K562 (cell line): ENCODE measurements around the gene OPCML. TPM values are rescaled to one million over a fixed set of nuclear protein-coding genes. Genes with fewer than 3 reads are reported as not detected.

Experiments
- ATAC-seq: fragments of 200-7000 bp; cut with Tn5 transposase; 3 replicates; pipeline ENCODE4 v1.9.1; 2020; ENCODE audit warnings: moderate library complexity
- BruUV-seq: library from RNA; stranded (reverse); fragments of 400-500 nt; replicated peaks from 2 replicates; lab custom pipeline; 2021; lab: Mats Ljungman, UMichigan
- CTCF ChIA-PET: fragments of 300-600 bp; formaldehyde crosslinking; extraction: SDS; loops from one replicate; lab custom pipeline; 2021; ENCODE audit warnings: low intra/inter-chr PET ratio; lab: Yijun Ruan, JAX
- POLR2A ChIA-PET: fragments of 300-600, 350-650 bp; sonication (Branson Sonifier 250); formaldehyde crosslinking; extraction: SDS; loops from one replicate; lab custom pipeline; 2021; ENCODE audit warnings: antibody characterized with exemption, inconsistent platforms; lab: Yijun Ruan, JAX
- DNase-seq, 4 experiments: peaks; one replicate each; pipeline versions ENCODE4 v3.0.0 to v3.0.0-alpha.2; 2011 to 2018; ENCODE audit warnings: low spot score in 3 of 4, mixed read lengths in 3 of 4; ENCODE audit errors: extremely low read depth in 1 of 4
- FAIRE-seq: peaks from 2 replicates; lab custom pipeline; 2011; peaks lifted over from hg19 to GRCh38; lab: Jason Lieb, UNC
- H2AFZ ChIP-seq: 2 replicates; pipeline ENCODE4 v1.6.0; 2011; ENCODE audit warnings: low read depth, low read length, control low read depth, inconsistent platforms
- H3K27ac ChIP-seq: fragments of 200-600 bp; 3 replicates; pipeline ENCODE4 v1.8.0; 2011; ENCODE audit warnings: low read depth, mild to moderate bottlenecking, control low read depth, inconsistent platforms, low read length, moderate library complexity, mixed read lengths; ENCODE audit errors: extremely low read depth
- H3K27me3 ChIP-seq, 2 experiments: fragments of 300-600 bp in 1 of 2; 2 replicates in 1 of 2; 3 replicates in 1 of 2; pipeline versions ENCODE4 v1.6.0 to v1.8.0; 2011; ENCODE audit warnings: inconsistent platforms in 2 of 2, low read length in 2 of 2, mild to moderate bottlenecking in 1 of 2, mixed read lengths in 1 of 2, moderate library complexity in 1 of 2; ENCODE audit not compliant: control insufficient read depth in 2 of 2, insufficient read depth in 2 of 2
- H3K36me3 ChIP-seq: fragments of 300-600 bp; 3 replicates; pipeline ENCODE4 v1.8.0; 2011; ENCODE audit warnings: mild to moderate bottlenecking, low read length, inconsistent platforms; ENCODE audit not compliant: control insufficient read depth, insufficient read depth
- H3K4me1 ChIP-seq, 2 experiments: fragments of 200-600 bp in 1 of 2; replicated peaks in 1 of 2; 2 replicates in 1 of 2; 3 replicates in 1 of 2; pipeline versions ENCODE4 v1.5.1 to v1.8.0; 2011; ENCODE audit warnings: inconsistent platforms in 2 of 2, low read length in 2 of 2, mild to moderate bottlenecking in 1 of 2, mixed read lengths in 1 of 2, moderate library complexity in 1 of 2; ENCODE audit not compliant: control insufficient read depth in 2 of 2, insufficient read depth in 2 of 2
- H3K4me2 ChIP-seq: 2 replicates; pipeline ENCODE4 v1.6.1; 2011; ENCODE audit warnings: low read length, control low read depth, inconsistent platforms, mixed read lengths; ENCODE audit not compliant: insufficient read depth
- H3K4me3 ChIP-seq: fragments of 200-600 bp; sonication (generic), shearing (Covaris generic); 2 replicates; pipeline ENCODE4 v1.5.1; 2016; ENCODE audit warnings: control low read depth, inconsistent platforms
- H3K79me2 ChIP-seq: fragments of 200-600 bp; 3 replicates; pipeline ENCODE4 v1.8.0; 2011; ENCODE audit warnings: low read length, inconsistent platforms; ENCODE audit not compliant: control insufficient read depth, insufficient read depth
- H3K9ac ChIP-seq, 2 experiments: 2 replicates each; pipeline versions ENCODE4 v1.6.0 to v1.6.1; 2011; ENCODE audit warnings: low read depth in 2 of 2, low read length in 2 of 2, control low read depth in 1 of 2, inconsistent platforms in 1 of 2, mild to moderate bottlenecking in 1 of 2, mixed read lengths in 1 of 2; ENCODE audit not compliant: insufficient read depth in 1 of 2
- H3K9me1 ChIP-seq: one replicate; pipeline ENCODE4 v1.6.0; 2011; ENCODE audit warnings: inconsistent platforms, mild to moderate bottlenecking, low read length, moderate library complexity; ENCODE audit not compliant: control insufficient read depth, insufficient read depth
- H3K9me3 ChIP-seq: replicated peaks from 2 replicates; pipeline ENCODE4 v1.5.1; 2011; ENCODE audit warnings: low read depth, low read length, inconsistent platforms; ENCODE audit not compliant: control insufficient read depth, insufficient read depth
- H4K20me1 ChIP-seq: replicated peaks from 2 replicates; pipeline ENCODE4 v1.6.1; 2011; ENCODE audit warnings: low read length, inconsistent platforms, mixed read lengths; ENCODE audit not compliant: control insufficient read depth, insufficient read depth
- CEBPB ChIP-seq: fragments of 450-650 bp; IDR thresholded peaks from 2 replicates; pipeline ENCODE4 v1.6.1; 2016; ENCODE audit warnings: missing genetic modification characterization, missing compliant biosample characterization
- CEBPG ChIP-seq, 3 experiments: fragments of 200-800 bp in 1 of 3; sonication (Bioruptor generic) in 1 of 3; sonication (generic) in 1 of 3; formaldehyde crosslinking in 1 of 3; IDR thresholded peaks in 2 of 3; conservative IDR thresholded peaks in 1 of 3; 2 replicates each; pipeline versions ENCODE4 v1.6.1 to v1.8.0; 2016 to 2022; ENCODE audit warnings: missing compliant biosample characterization in 2 of 3, missing genetic modification characterization in 2 of 3, mild to moderate bottlenecking in 1 of 3, missing genetic modification reagents in 1 of 3
- GATAD2B ChIP-seq: fragments of 450-650 bp; IDR thresholded peaks from 2 replicates; pipeline ENCODE4 v1.6.1; 2017; ENCODE audit warnings: mild to moderate bottlenecking, borderline replicate concordance
- MCM7 ChIP-seq, 2 experiments: fragments of 450-650 bp; IDR thresholded peaks; 2 replicates each; pipeline ENCODE4 v1.6.1; 2016 to 2018
- RFX1 ChIP-seq: fragments of 450-650 bp; IDR thresholded peaks from 2 replicates; pipeline ENCODE4 v1.6.1; 2016; ENCODE audit warnings: mild to moderate bottlenecking, moderate library complexity
- TSHZ1 ChIP-seq: fragments of 250-450 bp; sonication (Bioruptor Pico); IDR thresholded peaks from 2 replicates; pipeline ENCODE4 v1.4.0; 2020; ENCODE audit warnings: mild to moderate bottlenecking, moderate library complexity
- ZBTB1 ChIP-seq: sonication (generic); formaldehyde crosslinking; IDR thresholded peaks from 2 replicates; pipeline ENCODE4 v1.8.1; 2023; ENCODE audit warnings: missing genetic modification reagents, low read depth, mild to moderate bottlenecking, borderline replicate concordance
- ZNF324 ChIP-seq: fragments of 250-450 bp; sonication (Bioruptor Pico); IDR thresholded peaks from 2 replicates; pipeline ENCODE4 v1.4.0; 2020; ENCODE audit warnings: mild to moderate bottlenecking
- WGBS: fragments of 100-300 bp; shearing (Covaris generic); methylation state at CpG from one replicate; pipeline ENCODE4 v1.1.6; 2016; ENCODE audit warnings: low coverage, mixed read lengths; ENCODE audit not compliant: insufficient coverage; ENCODE audit errors: missing lambda C conversion rate; 5-methylcytosine and 5-hydroxymethylcytosine counted together
- in situ Hi-C: fragments of 300-500 bp; cut with MboI; formaldehyde crosslinking; loops from 4 replicates; pipeline ENCODE4 v1.15.0; 2018; ENCODE audit warnings: inconsistent platforms, mixed read lengths
- intact Hi-C: fragments of 100-400 bp; cut with micrococcal nuclease; formaldehyde crosslinking; loops from 2 replicates; pipeline ENCODE4 v1.14.2; 2022
- polyA plus RNA-seq, 8 experiments: library from polyadenylated mRNA; depleted of rRNA in 4 of 8; stranded (reverse) in 5 of 8; unstranded in 3 of 8; fragments of >200 nt; fragmentation: Nextera tagmentation in 2 of 8; fragmentation: Illumina TruSeq in 1 of 8; extraction: Ambion mirVana in 2 of 8; extraction: Trizol in 1 of 8; gene quantifications; 2 replicates each; pipeline versions ENCODE4 v1.2.1 to v1.2.3, GENCODE V29; 2011 to 2014; ENCODE audit warnings: inconsistent platforms in 1 of 8, missing spikeins in 1 of 8
- total RNA-seq, 7 experiments: library from RNA; depleted of rRNA in 6 of 7; stranded (reverse); fragments of >200 nt in 6 of 7; fragmentation: Illumina TruSeq in 2 of 7; extraction: Trizol in 2 of 7; gene quantifications; 2 replicates each; pipeline versions ENCODE4 v1.2.1 to v1.2.3, GENCODE V29; 2011 to 2021; ENCODE audit warnings: low replicate concordance in 1 of 7
- TF ChIP-seq, protein P1 (sequence below): fragments of 250-450 bp; sonication (Bioruptor Pico); IDR thresholded peaks from 2 replicates; pipeline ENCODE4 v1.4.0; 2020; ENCODE audit warnings: borderline replicate concordance

The OPCML gene
- total and polyA plus RNA-seq, 9 of the 15 experiments (the other 6 are each of a cell fraction or from before 2014, with no cell fraction given), result not detected

DNA sequence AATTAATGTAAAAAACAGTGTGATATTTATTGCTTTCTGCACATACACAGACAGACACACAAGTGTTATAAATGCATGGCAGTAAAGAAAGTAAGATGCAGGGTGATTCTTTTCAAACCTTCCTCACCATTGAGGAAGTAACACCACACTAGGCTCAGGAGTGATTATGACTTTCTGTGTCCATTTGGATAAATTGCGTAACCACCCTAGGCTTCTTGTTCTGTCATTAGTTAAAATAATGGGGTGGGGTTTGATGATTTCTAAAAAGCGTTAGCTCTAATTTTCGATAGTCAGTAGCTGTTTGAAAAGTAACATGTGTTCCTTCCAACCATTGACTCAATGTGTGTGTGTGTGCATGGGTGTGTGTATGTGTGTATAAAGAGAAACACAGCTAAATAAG lies 1081.7 kb downstream of the OPCML start:
- POLR2A ChIA-PET, result no interaction called here
- Histone ChIP-seq H3K4me3 (no peak overlapping the region), H3K36me3 (no peaks in the 10 kb centered on the region), H3K27me3 (no peaks in the 10 kb centered on the region)
- CTCF ChIA-PET, result no interaction called here
- no peak for TF ChIP-seq GATAD2B
- 0 out of 2 replicates have a peak, but pooled peaks have one; percentile 11 for TF ChIP-seq CEBPB (tag)
- no peak for TF ChIP-seq CEBPG (CRISPR knock-in tag; IDR thresholded peaks at IDR 0.05)
- TF ChIP-seq CEBPG (tag; conservative IDR thresholded peaks at IDR 0.05 in 1 of 2, IDR thresholded peaks at IDR 0.05 in 1 of 2), result peak in 1 of 2 experiments; percentile 19; a peak in 1 of 4 replicates
- no peak for TF ChIP-seq TSHZ1
- no peak for TF ChIP-seq ZNF324 (CRISPR knock-in tag)
- TF ChIP-seq MCM7 (IDR thresholded peaks at IDR 0.05), result no peak
- TF ChIP-seq, protein P1, sequence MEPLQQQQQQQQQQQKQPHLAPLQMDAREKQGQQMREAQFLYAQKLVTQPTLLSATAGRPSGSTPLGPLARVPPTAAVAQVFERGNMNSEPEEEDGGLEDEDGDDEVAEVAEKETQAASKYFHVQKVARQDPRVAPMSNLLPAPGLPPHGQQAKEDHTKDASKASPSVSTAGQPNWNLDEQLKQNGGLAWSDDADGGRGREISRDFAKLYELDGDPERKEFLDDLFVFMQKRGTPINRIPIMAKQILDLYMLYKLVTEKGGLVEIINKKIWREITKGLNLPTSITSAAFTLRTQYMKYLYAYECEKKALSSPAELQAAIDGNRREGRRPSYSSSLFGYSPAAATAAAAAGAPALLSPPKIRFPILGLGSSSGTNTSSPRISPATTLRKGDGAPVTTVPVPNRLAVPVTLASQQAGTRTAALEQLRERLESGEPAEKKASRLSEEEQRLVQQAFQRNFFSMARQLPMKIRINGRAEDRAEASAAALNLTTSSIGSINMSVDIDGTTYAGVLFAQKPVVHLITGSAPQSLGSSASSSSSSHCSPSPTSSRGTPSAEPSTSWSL (CRISPR knock-in tag), result no peak
- no peak for TF ChIP-seq ZBTB1 (CRISPR knock-in tag)
- TF ChIP-seq RFX1, result no peak
- TF ChIP-seq, all 486 proteins: peak for 2
- in situ Hi-C loops (no loop called here), intact Hi-C loops (no loop called here)
- Histone ChIP-seq H2AFZ (no peak overlapping the region), H3K9ac (no peak overlapping the region), H3K4me1 (no peaks in the 10 kb centered on the region), H3K4me2 (no peak overlapping the region), H3K79me2 (no peaks in the 10 kb centered on the region), H3K9me1 (no peaks in the 10 kb centered on the region), H4K20me1 (no peaks in the 10 kb centered on the region), H3K27ac (no peak overlapping the region), H3K9me3 (no peaks in the 10 kb centered on the region; the same call in 1 of the 2 replicates)
- FAIRE-seq (no peak), DNase-seq (no peak), ATAC-seq (no peak)
- 2% methylated on average over 3 of the region's 3 CpGs for WGBS
- BruUV-seq, result no TSS peak
